DOHH2 (cell line): ENCODE data around the gene TRAPPC2L.

Experiments
- EZH2phosphoT487 ChIP-seq: fragments of 200-600 bp; sonication (generic); IDR thresholded peaks from 2 replicates; pipeline ENCODE4 v1.6.1; 2017; ENCODE audit warnings: borderline replicate concordance, mild to moderate bottlenecking, antibody characterized with exemption, low read length, moderate library complexity, mixed read lengths
- TF ChIP-seq, protein P1 (sequence below): fragments of 200-600 bp; sonication (generic); IDR thresholded peaks from one replicate; pipeline ENCODE4 v1.5.1; 2014; ENCODE audit warnings: antibody characterized with exemption, mild to moderate bottlenecking, low read depth, low read length; ENCODE audit not compliant: poor library complexity, severe bottlenecking

DNA sequence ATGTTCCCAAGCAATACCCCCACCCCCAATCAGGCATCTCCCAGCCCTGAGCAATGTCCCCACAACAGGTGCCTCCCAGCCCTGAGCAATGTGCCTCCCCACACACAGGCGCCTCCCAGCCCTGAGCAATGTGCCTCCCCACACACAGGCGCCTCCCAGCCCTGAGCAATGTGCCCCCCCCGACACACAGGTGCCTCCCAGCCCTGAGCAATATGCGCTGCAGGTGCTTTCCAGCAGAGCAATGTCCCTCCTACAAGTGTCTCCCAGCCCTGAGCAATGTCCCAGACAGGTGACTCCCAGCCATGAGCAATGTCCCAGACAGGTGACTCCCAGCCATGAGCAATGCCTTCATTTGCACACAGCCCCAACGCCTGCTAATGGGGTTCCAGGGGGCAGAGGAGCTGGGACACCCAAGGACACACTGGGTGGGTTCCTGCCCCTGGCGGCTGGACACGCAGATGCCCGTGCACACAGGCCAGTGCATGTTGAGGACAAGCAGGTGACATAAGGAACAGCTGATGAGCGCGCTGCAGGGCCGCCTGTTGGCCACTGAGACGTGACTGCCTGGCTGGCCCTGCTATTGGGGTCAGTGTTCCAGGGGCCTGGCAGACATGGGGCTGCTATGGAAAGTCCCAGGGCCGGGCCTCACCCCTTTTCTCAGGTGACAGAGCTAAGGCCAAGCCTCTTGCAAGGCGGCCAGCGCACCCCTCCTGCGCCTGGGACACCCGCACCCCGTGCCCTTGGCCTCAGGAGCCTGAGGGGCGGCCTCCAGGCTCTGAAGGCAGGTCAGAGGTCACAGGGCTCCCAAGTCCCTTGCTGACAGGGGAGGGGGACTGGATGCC is 36.4 kb downstream of the TRAPPC2L start:
- TF ChIP-seq, protein P1, sequence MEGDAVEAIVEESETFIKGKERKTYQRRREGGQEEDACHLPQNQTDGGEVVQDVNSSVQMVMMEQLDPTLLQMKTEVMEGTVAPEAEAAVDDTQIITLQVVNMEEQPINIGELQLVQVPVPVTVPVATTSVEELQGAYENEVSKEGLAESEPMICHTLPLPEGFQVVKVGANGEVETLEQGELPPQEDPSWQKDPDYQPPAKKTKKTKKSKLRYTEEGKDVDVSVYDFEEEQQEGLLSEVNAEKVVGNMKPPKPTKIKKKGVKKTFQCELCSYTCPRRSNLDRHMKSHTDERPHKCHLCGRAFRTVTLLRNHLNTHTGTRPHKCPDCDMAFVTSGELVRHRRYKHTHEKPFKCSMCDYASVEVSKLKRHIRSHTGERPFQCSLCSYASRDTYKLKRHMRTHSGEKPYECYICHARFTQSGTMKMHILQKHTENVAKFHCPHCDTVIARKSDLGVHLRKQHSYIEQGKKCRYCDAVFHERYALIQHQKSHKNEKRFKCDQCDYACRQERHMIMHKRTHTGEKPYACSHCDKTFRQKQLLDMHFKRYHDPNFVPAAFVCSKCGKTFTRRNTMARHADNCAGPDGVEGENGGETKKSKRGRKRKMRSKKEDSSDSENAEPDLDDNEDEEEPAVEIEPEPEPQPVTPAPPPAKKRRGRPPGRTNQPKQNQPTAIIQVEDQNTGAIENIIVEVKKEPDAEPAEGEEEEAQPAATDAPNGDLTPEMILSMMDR, result no peak
- no peak for TF ChIP-seq EZH2phosphoT487
